HFF-Myc (cell line): ENCODE measurements around the gene IDH3B.

Experiments used
- DNase-seq: peaks from one replicate; pipeline ENCODE4 v3.0.0-alpha.2; 2011; ENCODE audit warnings: low read depth; ENCODE audit errors: extremely low read depth
- H3K4me3 ChIP-seq: replicated peaks from 2 replicates; pipeline ENCODE4 v1.5.1; 2011; ENCODE audit warnings: low read depth, mild to moderate bottlenecking, control low read depth, low read length
- TF ChIP-seq, protein P1 (sequence below): IDR thresholded peaks from 2 replicates; pipeline ENCODE4 v1.5.1; 2012; ENCODE audit warnings: mild to moderate bottlenecking, low read depth, low read length, control low read depth; ENCODE audit errors: missing control alignments

Gene IDH3B

DNA sequence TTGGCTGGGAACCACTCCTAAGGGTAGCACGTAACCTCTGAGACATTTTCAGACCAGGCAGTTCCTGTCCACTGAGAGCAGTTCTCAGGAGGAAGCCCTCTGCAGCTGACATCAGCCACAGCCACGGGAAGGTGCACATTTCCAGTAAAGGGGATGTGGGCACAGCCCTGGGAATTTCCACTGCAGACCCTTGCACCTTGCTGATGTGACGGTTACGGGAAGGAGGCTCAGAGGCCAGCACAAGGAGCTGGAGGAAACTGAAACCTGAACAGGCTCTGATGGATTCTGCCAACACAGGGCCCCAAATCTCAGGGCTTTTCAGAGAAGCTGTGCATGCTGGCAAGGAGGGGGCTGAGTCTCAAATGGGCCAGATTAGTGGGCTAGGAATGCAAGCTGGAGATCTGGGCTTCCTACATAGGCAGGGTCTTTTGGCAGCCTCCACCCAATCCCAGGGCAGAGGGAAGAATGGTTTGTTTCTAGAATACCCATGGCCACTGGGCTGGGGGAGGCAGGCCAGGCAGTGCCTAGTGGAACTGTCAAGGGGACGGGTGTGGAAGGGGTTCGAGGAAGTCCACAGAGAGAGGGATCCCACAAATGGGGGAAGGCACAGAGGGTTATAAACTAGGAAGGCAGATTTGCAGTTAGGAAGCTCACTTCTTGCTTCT lies 42.8 kb upstream of the IDH3B start:
- H3K4me3 ChIP-seq = no peak overlapping the region
- TF ChIP-seq, protein P1, sequence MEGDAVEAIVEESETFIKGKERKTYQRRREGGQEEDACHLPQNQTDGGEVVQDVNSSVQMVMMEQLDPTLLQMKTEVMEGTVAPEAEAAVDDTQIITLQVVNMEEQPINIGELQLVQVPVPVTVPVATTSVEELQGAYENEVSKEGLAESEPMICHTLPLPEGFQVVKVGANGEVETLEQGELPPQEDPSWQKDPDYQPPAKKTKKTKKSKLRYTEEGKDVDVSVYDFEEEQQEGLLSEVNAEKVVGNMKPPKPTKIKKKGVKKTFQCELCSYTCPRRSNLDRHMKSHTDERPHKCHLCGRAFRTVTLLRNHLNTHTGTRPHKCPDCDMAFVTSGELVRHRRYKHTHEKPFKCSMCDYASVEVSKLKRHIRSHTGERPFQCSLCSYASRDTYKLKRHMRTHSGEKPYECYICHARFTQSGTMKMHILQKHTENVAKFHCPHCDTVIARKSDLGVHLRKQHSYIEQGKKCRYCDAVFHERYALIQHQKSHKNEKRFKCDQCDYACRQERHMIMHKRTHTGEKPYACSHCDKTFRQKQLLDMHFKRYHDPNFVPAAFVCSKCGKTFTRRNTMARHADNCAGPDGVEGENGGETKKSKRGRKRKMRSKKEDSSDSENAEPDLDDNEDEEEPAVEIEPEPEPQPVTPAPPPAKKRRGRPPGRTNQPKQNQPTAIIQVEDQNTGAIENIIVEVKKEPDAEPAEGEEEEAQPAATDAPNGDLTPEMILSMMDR = no peak
- DNase-seq = no peak

GRCh38 chr20:2705931-2706645 lies 42.1 kb upstream of the IDH3B start:
- H3K4me3 ChIP-seq = no peak overlapping the region
- DNase-seq = no peak
- TF ChIP-seq, protein P1 = no peak

DNA sequence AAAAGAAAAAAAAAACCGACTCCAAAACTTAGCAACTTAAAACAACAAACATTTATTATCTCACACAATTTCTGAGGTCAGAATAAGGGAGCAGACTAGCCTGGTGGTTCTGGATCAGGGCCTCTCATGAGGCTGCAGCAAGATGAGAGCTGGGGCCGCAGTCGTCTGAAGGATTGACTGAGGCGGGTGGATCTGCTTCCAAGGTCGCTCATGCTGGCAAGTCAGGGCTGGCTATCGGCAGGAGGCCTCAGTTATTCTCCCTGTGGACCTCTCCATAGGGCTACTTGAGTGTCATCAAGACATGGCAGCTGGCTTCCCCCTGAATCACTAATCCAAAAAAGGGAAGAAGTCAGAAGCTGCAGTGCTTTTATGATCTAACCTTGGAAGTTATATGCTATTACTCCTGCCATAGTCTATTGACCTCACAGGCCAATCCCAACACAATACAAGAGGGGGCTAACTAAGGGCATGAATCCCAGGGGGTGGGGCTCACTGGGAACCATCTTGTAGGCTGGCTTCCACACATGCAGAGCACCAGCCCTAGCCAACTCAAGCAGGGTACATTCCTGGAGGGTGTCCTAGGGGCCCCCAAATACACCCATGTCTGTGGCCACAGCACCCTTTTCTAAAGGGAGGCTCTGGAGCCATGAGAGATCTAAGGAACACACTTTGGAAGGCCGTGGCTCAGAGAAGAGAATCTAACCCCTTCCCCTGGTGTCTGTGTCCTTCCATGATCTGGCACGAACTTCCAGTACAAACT lies 39.9 kb upstream of the IDH3B start:
- DNase-seq = no peak
- H3K4me3 ChIP-seq = no peak overlapping the region
- TF ChIP-seq, protein P1 = no peak

DNA sequence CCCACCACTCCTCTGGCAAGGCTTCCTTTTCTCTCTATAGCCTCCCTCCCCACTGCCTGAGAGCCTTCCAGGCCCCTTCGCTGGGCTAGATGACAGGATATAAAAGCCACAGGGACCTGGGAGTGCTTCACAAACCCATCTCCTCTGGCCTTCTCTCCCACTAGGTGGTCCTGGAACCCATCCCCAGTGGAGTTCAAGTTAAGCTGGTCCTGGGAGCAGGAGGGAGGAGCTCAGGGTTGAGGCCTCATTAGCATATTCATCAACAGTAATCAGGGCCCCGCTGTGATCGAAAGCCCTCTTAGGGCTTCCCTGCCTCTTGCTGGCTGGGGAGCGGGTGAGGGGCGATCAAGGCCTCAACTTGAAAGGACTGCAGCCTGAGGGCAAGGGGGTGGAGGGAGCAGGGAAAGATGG lies 37.7 kb upstream of the IDH3B start:
- H3K4me3 ChIP-seq = no peak overlapping the region
- TF ChIP-seq, protein P1 = no peak
- DNase-seq = no peak

DNA sequence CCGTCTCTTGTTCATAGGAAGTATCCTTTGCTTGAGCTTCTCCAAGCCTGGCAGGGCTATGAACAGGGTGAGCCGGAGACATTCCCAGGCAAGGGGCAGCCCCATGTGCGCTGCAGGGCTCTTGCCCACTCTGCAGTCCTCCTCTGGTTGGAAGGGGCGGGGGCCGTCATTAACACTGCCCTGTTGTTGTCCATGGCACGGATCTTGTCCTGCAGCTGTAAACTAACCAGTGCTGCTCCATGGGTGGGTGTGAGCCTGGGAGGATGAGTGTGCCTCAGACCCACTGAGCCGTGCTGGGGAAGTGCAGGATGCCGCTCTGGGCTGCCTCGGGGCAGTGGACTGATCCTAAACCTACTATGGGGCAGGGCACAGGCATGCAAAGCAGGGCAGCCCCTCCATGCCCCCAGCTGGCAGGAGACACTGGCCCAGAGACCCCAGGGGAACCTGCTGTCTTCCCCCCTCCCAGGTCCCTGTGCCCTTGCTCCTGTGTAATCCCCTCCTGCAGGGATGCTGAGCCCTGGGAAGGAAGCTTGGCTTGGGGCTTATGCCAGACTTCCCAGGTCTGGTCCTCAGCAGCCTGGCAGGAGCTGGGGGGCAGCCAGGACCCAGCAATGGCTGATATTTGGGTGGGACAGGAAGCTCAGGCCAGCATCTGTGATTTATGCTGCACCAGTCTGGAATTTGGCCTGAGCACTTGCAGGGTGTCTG lies 37.1 kb upstream of the IDH3B start:
- TF ChIP-seq, protein P1 = no peak
- no peak for DNase-seq
- H3K4me3 ChIP-seq = no peak overlapping the region

- no peak for DNase-seq
- TF ChIP-seq, protein P1 = no peak
- H3K4me3 ChIP-seq = no peak overlapping the region
Observed at GRCh38 chr20:2699775-2700413, 35.9 kb upstream of the IDH3B start.
